NCI-H2227 treated with DMSO at 0.1 percent for 48 hours (cell line): Measurements from ENCODE around the gene FBXO27.
"Not testable (repeated sequence)": the region's sequence is repeated elsewhere in the genome, so short reads cannot be mapped to it uniquely, and the experiment has no call there.

ENCODE experiments used
- DNase-seq: peaks from one replicate; lab custom pipeline; 2025; lab: John Stamatoyannopoulos, UW

Gene FBXO27

GRCh38 chr19:39032063-39032918, at the start of gene FBXO27:
Gene FBXO27, minus strand, starts transcription at chr19:39032549. Its CDS starts 322 bp downstream, at chr19:39032227.
- DNase-seq = peak; percentile 95

- no peak for DNase-seq
These were observed 48.1 kb upstream of the FBXO27 start for GRCh38 chr19:39080431-39080830.

GRCh38 chr19:39078436-39079200, 46.3 kb upstream of the FBXO27 start:
- DNase-seq = no peak

- DNase-seq = no peak
These were observed 45.0 kb upstream of the FBXO27 start for GRCh38 chr19:39077323-39077722.

- no peak for DNase-seq
These were observed 42.6 kb upstream of the FBXO27 start for GRCh38 chr19:39074942-39075341.

GRCh38 chr19:39074205-39074692, 41.9 kb upstream of the FBXO27 start:
- no peak for DNase-seq

- no peak for DNase-seq
These were observed 38.5 kb upstream of the FBXO27 start for GRCh38 chr19:39070888-39071287.

- not testable (repeated sequence) for DNase-seq
These were observed 35.9 kb upstream of the FBXO27 start for GRCh38 chr19:39068259-39068658.

GRCh38 chr19:39067104-39067503, 34.8 kb upstream of the FBXO27 start:
- DNase-seq = no peak

- DNase-seq = no peak
These were observed 33.6 kb upstream of the FBXO27 start for GRCh38 chr19:39065928-39066327.

- DNase-seq = no peak
These were observed 32.1 kb upstream of the FBXO27 start for GRCh38 chr19:39064405-39064804.

GRCh38 chr19:39060171-39060570, 27.8 kb upstream of the FBXO27 start:
- DNase-seq = no peak

GRCh38 chr19:39059302-39059701, 27.0 kb upstream of the FBXO27 start:
- DNase-seq = no peak

GRCh38 chr19:39057615-39058014, 25.3 kb upstream of the FBXO27 start:
- no peak for DNase-seq

GRCh38 chr19:39054091-39054470, 21.7 kb upstream of the FBXO27 start:
- DNase-seq = no peak

- no peak for DNase-seq
These were observed 21.1 kb upstream of the FBXO27 start for GRCh38 chr19:39053276-39054090.

GRCh38 chr19:39052846-39053245, 20.5 kb upstream of the FBXO27 start:
- no peak for DNase-seq

- DNase-seq = no peak
These were observed 19.9 kb upstream of the FBXO27 start for GRCh38 chr19:39052243-39052746.

GRCh38 chr19:39047073-39047472, 14.7 kb upstream of the FBXO27 start:
- DNase-seq = no peak

- DNase-seq = no peak
These were observed 13.9 kb upstream of the FBXO27 start for GRCh38 chr19:39046037-39046821.

GRCh38 chr19:39045506-39045905, 13.2 kb upstream of the FBXO27 start:
- no peak for DNase-seq
